GM18867 (cell line): ENCODE results near the gene OLIG1.
A peak's percentile ranks its signal among the peaks of the same experiment; 100 is the strongest.

Source experiments
- ATAC-seq: cut with Tn5 transposase; IDR thresholded peaks from one replicate; pipeline ENCODE4 v1.9.1; 2021; ENCODE audit warnings: mild to moderate bottlenecking, moderate library complexity; ENCODE audit not compliant: unreplicated experiment

OLIG1 gene

GRCh38 chr21:33061233-33061632, 8.7 kb upstream of the OLIG1 start:
- no peak for ATAC-seq

GRCh38 chr21:33063375-33063883, 6.5 kb upstream of the OLIG1 start:
- no peak for ATAC-seq

DNA sequence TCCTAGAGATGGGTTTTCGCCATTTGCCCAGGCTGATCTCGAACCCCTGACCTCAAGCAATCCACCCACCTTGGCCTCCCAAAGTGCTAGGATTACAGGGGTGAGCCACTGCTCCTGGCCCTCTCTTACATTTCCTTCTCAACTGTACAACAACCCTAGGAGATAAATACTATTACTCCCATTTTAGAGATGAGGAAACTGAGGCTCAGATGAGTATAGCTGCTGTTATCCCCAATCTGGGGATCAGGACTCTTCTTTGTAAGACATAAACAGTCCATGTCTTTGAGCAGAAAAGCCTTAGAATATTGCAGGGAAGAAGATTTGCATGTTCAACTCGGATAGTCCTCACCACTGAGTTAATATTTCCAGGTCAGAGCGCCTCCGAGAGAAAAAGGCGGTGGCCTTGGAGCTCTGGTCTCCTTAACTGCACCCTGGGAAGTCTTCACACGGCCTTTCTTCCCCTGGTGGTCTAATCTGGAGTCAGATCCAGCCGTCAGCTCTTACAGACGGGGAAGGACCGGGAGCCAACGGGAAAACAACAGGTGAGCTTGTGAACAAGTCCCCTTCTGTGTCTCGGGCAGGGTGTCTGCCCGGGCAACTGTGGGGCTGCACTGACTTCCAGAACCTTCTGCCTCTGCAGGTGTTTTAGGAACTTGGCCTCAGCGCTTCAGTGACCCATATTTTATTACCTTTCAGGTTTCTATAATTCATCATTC, 5.9 kb upstream of the OLIG1 start:
- no peak for ATAC-seq

GRCh38 chr21:33064623-33065390, 5.1 kb upstream of the OLIG1 start:
- ATAC-seq: no peak

DNA sequence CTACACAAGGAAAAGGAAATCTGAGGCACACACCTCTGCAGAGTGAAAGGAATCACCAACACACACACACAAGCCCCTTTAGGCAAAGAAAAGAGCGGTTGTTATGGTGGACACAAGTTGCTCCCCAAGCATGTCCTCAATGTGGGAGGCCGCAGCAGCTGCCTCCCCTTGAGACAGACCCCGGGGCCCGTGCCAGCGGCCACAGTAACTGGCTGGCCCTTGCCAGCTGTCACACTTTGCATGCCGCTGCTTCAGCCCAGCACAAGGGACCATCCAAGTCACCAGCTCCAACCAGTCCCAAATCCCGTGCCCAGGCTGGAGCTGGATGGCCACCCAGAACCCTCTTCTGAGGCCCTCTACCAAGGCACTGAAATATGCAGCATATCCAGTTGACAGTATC, 2.9 kb upstream of the OLIG1 start:
- no peak for ATAC-seq

DNA sequence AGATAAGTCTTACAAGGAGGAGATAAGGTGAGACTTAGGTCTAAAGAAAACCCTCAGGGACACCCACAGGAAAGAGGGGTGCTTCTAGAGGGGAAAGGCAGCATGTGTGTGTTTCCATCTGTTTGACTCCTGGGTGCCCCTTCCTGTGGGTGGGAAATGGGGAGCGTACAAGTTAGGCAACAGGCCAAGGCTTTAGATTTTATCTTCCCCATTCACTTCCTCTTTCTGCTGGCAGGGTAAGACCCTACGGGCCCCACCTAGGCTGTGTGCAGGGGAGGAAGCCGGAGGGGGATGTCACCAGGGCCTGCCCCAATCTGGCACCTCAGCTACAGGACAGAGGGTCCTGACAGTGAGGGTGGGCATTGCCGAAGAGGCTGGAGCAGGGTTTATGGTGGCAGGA, 2.5 kb upstream of the OLIG1 start:
- no peak for ATAC-seq

DNA sequence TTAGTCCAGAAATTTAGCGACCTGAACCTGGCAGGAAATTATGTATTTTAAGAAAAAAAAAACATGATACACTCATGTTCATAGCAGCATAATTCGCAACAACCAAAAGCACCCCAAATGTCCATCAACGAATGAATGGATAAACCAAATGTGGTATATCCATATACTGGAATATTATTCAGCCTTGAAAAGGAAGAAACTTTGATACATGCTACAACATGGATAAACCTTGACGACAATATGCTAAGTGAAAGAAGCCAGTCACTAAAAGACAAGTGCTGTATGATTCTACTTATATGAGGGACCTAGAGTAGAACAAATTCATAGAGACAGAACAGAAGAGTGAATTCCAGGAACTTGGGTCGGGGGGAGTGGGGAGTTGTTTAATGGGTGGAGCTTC, 698 bp upstream of the OLIG1 start:
- ATAC-seq: no peak

DNA sequence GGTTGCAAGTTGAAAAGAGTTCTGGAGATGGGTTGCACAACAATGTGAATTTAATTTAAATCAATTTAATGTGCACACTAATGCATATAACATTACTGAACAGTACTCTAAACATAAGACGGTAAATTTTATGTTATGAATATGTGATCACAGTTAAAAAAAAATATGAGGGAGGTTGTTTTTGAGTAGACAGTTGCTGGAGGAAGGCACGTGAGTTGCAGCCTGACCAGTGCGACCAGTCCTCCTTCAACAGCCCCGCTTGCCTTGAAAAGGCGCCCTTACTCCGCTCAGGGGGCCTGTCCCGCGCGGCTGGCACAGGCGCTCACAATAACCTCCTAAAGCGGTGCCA, 322 bp upstream of the OLIG1 start:
- ATAC-seq: no peak

GRCh38 chr21:33070744-33070997, 730 bp downstream of the OLIG1 start:
- ATAC-seq: no peak

DNA sequence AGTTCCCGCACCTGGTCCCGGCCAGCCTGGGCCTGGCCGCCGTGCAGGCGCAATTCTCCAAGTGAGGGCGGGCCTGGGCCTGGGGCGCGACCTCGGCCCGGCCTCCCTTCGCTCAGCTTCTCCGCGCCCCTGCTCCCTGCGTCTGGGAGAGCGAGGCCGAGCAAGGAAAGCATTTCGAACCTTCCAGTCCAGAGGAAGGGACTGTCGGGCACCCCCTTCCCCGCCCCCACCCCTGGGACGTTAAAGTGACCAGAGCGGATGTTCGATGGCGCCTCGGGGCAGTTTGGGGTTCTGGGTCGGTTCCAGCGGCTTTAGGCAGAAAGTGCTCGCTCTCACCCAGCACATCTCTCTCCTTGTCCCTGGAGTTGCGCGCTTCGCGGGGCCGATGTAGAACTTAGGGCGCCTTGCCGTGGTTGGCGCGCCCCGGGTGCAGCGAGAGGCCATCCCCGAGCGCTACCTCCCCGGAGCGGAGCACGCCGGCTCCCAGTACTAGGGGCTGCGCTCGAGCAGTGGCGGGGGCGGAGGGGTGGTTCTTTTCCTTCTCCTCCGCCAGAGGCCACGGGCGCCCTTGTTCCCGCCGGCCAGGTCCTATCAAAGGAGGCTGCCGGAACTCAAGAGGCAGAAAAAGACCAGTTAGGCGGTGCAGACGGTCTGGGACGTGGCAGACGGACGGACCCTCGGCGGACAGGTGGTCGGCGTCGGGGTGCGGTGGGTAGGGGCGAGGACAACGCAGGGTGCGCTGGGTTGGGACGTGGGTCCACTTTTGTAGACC, 1.2 kb downstream of the OLIG1 start:
- ATAC-seq: no peak

- no peak for ATAC-seq
These were observed 1.9 kb downstream of the OLIG1 start for GRCh38 chr21:33071770-33072306.

DNA sequence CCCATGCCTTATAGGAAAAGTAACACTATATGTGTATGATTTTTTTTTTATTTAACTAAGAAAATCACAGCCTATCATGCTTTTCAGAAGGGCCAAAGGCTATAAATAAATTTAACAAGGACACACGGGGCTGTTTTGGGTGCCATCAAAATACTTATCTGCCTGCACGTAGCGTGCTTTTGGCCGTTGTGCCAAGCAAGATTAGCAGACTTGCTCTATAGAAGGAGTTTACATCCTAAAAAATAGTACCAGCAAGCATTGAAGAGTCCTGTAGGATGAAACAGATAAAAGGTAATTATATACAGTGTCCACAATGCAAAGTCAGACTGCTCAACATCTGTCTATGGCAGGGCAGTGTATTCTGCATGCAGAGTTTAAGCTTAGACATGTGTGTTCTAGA, 3.7 kb downstream of the OLIG1 start:
- ATAC-seq: no peak

DNA sequence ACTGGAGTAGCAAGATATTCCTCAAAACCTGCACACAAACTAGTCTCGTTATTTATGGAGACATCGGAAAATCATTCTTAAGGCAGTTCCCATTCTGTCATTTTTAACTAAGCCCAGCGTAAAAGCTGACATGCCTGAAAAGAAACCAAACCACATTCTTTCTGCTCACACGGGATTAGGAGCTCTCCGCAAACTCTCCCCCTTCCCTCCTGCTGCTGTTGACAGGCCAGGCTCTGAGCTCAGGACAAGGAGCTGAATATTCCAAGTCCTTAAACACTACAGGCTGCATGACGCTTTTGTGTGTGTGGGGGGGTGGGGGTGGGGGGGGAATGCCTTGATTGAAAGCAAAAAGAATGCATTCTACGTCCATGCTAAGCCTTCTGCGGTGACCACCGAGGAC, 5.2 kb downstream of the OLIG1 start:
- ATAC-seq: no peak

- no peak for ATAC-seq
These were observed 5.8 kb downstream of the OLIG1 start for GRCh38 chr21:33075596-33076195.

- no peak for ATAC-seq
These were observed 6.8 kb downstream of the OLIG1 start for GRCh38 chr21:33076600-33077329.

DNA sequence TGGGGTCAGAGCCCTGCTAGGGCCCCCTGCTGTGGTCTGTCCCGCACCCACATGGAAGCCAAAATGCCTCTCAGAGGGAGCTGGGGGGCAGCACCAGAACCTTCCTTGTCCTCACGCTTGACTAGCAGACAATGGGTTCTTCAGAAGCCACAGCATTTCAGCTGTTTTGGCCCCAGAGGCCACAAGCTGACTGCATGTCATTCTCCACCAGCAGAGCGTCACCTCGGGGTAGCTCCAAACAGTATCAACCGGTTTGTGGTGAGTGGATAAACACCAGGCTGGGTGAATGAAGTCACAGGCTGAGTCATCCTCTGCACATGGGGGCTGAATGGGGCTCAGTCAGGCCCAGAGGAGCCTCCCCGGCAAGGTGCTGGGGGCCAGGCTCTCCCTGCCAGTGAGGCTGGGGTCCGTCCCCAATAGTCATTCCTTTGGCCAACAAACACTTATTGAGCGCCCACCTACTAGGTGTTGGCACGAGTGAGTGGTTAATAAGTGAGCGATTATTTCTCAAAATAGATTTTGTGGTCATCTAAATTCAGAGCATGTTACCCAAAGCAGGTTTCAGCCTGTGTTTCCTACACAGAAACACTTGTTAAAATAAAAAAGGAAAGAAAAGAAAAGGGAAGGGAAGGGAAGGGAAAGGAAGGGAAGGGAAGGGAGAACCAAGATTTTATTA, 9.1 kb downstream of the OLIG1 start:
- peak; percentile 95 for ATAC-seq

DNA sequence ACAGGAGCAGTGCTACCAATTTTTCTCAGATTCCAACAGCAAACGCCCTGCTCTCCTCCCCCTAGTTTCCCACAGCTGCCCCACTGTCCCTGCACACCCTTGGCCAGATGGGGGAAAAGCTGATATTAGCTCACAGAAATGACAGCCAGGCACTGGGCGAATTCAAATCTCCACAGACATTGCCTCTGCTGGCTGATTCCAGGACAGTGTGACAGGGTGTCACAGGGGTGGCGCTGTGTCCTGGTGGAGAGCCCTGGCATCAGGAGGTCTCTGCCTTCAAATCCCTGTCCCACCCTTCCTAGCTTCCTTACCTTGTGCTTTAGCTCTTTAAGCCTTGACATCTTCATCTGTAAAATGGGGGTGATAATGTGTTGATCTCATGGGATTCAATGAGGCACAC, 10.4 kb downstream of the OLIG1 start:
- ATAC-seq: no peak

- ATAC-seq: no peak
These were observed 10.8 kb downstream of the OLIG1 start for GRCh38 chr21:33080776-33081175.

DNA sequence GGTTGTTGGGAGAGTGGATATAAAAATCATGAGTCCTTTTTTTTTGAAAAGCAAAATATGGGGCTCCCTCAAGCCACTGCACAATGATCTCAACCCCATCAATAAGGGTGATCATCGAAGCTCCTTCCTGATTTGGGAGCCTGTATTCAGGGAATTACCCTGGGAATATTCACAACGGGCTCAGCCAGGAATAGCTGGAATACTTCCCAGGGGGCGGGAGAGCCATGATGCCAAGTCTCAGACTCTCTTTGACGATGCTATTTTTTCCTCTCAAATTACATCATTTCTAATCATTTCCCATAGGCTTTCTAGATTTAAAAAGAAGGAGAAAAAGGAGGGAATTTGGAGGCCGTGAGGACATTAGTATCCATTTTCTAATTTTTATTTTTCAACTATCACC, 18.4 kb downstream of the OLIG1 start:
- ATAC-seq: no peak
